Mucosa of gallbladder (tissue), 1 donor: Measurements from ENCODE around the gene ECSCR. TPM values are rescaled to one million over a fixed set of nuclear protein-coding genes. Genes with fewer than 3 reads are reported as not detected.
A peak's percentile ranks its signal among the peaks of the same experiment; 100 is the strongest.
"Not testable (repeated sequence)": the region's sequence is repeated elsewhere in the genome, so short reads cannot be mapped to it uniquely, and the experiment has no call there.

Experiments
- DNase-seq: peaks from one replicate; pipeline ENCODE4 v3.0.0-alpha.2; 2020; ENCODE audit warnings: low spot score
- total RNA-seq: library from RNA; stranded (reverse); gene quantifications from one replicate; pipeline ENCODE4 v1.2.1, GENCODE V29; 2021
- donor health status: DM: no; HTN: no; CAD: no.

The ECSCR gene
- total RNA-seq, 1 donor from 2014 or later: 9.4 TPM

- no peak for DNase-seq
These were observed 15.4 kb downstream of the ECSCR start for GRCh38 chr5:139446956-139447779.

GRCh38 chr5:139445325-139446170 is 17.0 kb downstream of the ECSCR start:
- no peak for DNase-seq

GRCh38 chr5:139443831-139444453 is 18.6 kb downstream of the ECSCR start:
- no peak for DNase-seq

- DNase-seq: not testable (repeated sequence)
These were observed 22.1 kb downstream of the ECSCR start for GRCh38 chr5:139440416-139440815.

- peak; percentile 93 for DNase-seq
These were observed 23.3 kb downstream of the ECSCR start, which contains the start of gene DNAJC18 for GRCh38 chr5:139439013-139439903. DNAJC18 (minus strand) TSS chr5:139439525; CDS start chr5:139439445, 80 bp downstream.

- no peak for DNase-seq
These were observed 23.9 kb downstream of the ECSCR start for GRCh38 chr5:139438707-139439012.

GRCh38 chr5:139435676-139436075 is 26.9 kb downstream of the ECSCR start:
- DNase-seq: no peak

- DNase-seq: no peak
These were observed 30.8 kb downstream of the ECSCR start for GRCh38 chr5:139431706-139432105.

GRCh38 chr5:139430015-139430414 is 32.5 kb downstream of the ECSCR start:
- no peak for DNase-seq

- DNase-seq: no peak
These were observed 36.2 kb downstream of the ECSCR start for GRCh38 chr5:139426203-139426885.

GRCh38 chr5:139425497-139425896 is 37.0 kb downstream of the ECSCR start:
- DNase-seq: no peak

GRCh38 chr5:139422307-139422893 is 40.1 kb downstream of the ECSCR start:
- peak; percentile 74 for DNase-seq

- no peak for DNase-seq
These were observed 43.0 kb downstream of the ECSCR start for GRCh38 chr5:139419226-139420192.

GRCh38 chr5:139418793-139419192 is 43.8 kb downstream of the ECSCR start:
- no peak for DNase-seq

- DNase-seq: no peak
These were observed 45.3 kb downstream of the ECSCR start for GRCh38 chr5:139417214-139417613.

- DNase-seq: no peak
These were observed 45.9 kb downstream of the ECSCR start for GRCh38 chr5:139416651-139417050.

GRCh38 chr5:139415869-139416268 is 46.7 kb downstream of the ECSCR start:
- DNase-seq: no peak

GRCh38 chr5:139415221-139415861 is 47.2 kb downstream of the ECSCR start:
- DNase-seq: no peak
